ENCODE results near the gene SMYD3. TPM values are rescaled to one million over a fixed set of nuclear protein-coding genes. Genes with fewer than 3 reads are reported as not detected.

Gene SMYD3
- total and polyA plus RNA-seq, 10 of the 15 experiments (the other 5 are each of a cell fraction or from before 2014, with no cell fraction given) = 18.3 to 54.0 (median 24.8) TPM

DNA sequence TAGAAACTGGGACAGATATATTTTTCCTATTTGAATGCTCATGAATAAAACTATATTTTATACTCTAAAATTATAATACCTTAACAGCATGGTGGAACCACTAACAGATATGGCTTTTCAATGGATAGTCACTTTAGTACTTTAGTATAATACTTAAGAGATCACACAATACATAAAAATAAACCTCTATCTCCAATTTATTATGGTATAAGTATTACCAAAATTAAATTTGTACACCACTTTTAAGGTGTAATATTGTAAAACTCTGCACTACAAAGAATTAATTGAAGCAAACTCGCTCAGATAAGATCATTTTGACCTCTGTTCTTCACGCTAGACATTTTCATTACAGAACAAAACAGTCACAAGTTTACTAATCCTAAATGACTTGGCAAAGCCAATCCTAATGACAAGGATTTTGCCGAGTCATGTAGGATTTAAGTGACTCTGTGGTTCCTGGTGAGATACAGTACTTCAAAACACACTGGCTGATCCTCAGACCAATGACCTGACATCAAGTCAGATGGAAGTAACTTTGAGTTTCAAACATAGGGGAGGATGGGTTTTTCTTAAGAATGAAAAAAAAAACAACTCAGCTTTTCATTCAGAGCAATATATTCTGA lies 200.6 kb downstream of the SMYD3 start:
- Histone ChIP-seq H3K9ac (ENCODE audit: control insufficient read depth, insufficient read depth, low read length) (no peak overlapping the region), H4K20me1 (ENCODE audit: control insufficient read depth, insufficient read depth) (no peaks in the 10 kb centered on the region), H3K27ac (ENCODE audit: control insufficient read depth, insufficient read depth) (no peak overlapping the region), H3K9me3 (replicated peaks; ENCODE audit: control insufficient read depth, insufficient read depth, low read length) (no peaks in the 10 kb centered on the region), H3K36me3 (ENCODE audit: control insufficient read depth in 2 of 2, insufficient read depth in 2 of 2, low read length in 1 of 2) (no peaks in the 10 kb centered on the region), H3K79me2 (ENCODE audit: control insufficient read depth, insufficient read depth, low read length) (no peaks in the 10 kb centered on the region), H3K4me1 (ENCODE audit: control insufficient read depth, insufficient read depth, low read length) (no peaks in the 10 kb centered on the region), H3K4me2 (ENCODE audit: control insufficient read depth, insufficient read depth) (no peak overlapping the region), H2AFZ (ENCODE audit: control insufficient read depth, low read depth, low read length) (no peak overlapping the region), H3K27me3 (replicated peaks in 1 of 2; ENCODE audit: control insufficient read depth in 2 of 2, insufficient read depth in 2 of 2, low read length in 1 of 2) (no peaks in the 10 kb centered on the region), H3K4me3 (no peak overlapping the region)
- intact Hi-C loops (cut with micrococcal nuclease; ENCODE audit: unreplicated experiment) (no loop called here), in situ Hi-C loops (cut with MboI) (no loop called here)
- TF ChIP-seq GABPA (IDR thresholded peaks at IDR 0.05; ENCODE audit: low read depth) = no peak
- TF ChIP-seq, protein P1, sequence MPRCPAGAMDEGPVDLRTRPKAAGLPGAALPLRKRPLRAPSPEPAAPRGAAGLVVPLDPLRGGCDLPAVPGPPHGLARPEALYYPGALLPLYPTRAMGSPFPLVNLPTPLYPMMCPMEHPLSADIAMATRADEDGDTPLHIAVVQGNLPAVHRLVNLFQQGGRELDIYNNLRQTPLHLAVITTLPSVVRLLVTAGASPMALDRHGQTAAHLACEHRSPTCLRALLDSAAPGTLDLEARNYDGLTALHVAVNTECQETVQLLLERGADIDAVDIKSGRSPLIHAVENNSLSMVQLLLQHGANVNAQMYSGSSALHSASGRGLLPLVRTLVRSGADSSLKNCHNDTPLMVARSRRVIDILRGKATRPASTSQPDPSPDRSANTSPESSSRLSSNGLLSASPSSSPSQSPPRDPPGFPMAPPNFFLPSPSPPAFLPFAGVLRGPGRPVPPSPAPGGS (IDR thresholded peaks at IDR 0.05; ENCODE audit: borderline replicate concordance, insufficient read depth, low read depth, low read length, poor library complexity, severe bottlenecking) = no peak
- TF ChIP-seq HCFC1 (IDR thresholded peaks at IDR 0.05; ENCODE audit: low read length) = no peak
- no peak for TF ChIP-seq SREBF1 (IDR thresholded peaks at IDR 0.05; ENCODE audit: low read length)
- TF ChIP-seq PAX5 (IDR thresholded peaks at IDR 0.05; ENCODE audit: borderline replicate concordance, low read depth, low read length) = no peak
- no peak for TF ChIP-seq RB1 (IDR thresholded peaks at IDR 0.05; ENCODE audit: borderline replicate concordance)
- TF ChIP-seq NFIC (IDR thresholded peaks at IDR 0.05; ENCODE audit: low read depth, low read length) = no peak
- TF ChIP-seq ETV6 (conservative IDR thresholded peaks at IDR 0.05 in 1 of 2, IDR thresholded peaks at IDR 0.05 in 1 of 2; ENCODE audit: borderline replicate concordance in 1 of 2, low read depth in 1 of 2) = no peak
- TF ChIP-seq STAT3 (IDR thresholded peaks at IDR 0.05; ENCODE audit: low read depth, low read length) = no peak
- TF ChIP-seq POU2F2 (IDR thresholded peaks at IDR 0.05; ENCODE audit: borderline replicate concordance, low read depth, low read length) = no peak
- TF ChIP-seq MEF2A (IDR thresholded peaks at IDR 0.05; ENCODE audit: insufficient read depth, low read depth, low read length) = no peak
- TF ChIP-seq ASH2L (IDR thresholded peaks at IDR 0.05; ENCODE audit: borderline replicate concordance, low read depth) = no peak
- no peak for TF ChIP-seq CEBPB (IDR thresholded peaks at IDR 0.05; ENCODE audit: borderline replicate concordance in 1 of 2, low read depth in 2 of 2, low read length in 2 of 2)
- no peak for TF ChIP-seq FOXM1 (IDR thresholded peaks at IDR 0.05; ENCODE audit: low read depth, low read length)
- FAIRE-seq (no peak), ATAC-seq (no peak), DNase-seq (ENCODE audit: low read depth, low spot score) (no peak)
- ChIA-PET CTCF (interaction anchor here (0.6 to 1.4 kb wide), 2 partner anchors 9 to 172 kb away, joined by 3 read pairs; no protein-coding TSS in a partner anchor), SMC1A (ENCODE audit: uncharacterized antibody, unreplicated experiment) (interaction anchor here (0.7 to 1.5 kb wide), 3 partner anchors 15 to 53 kb away, joined by 3 to 4 read pairs (median 3); no protein-coding TSS in a partner anchor), RAD21 (ENCODE audit: unreplicated experiment) (no interaction called here), POLR2A (no interaction called here)
- no TSS peak for BruUV-seq (replicated peaks)
- WGBS (ENCODE audit: insufficient coverage, insufficient replicate concordance, low lambda C conversion rate, missing lambda C conversion rate) = 47% methylated on average over 3 of the region's 3 CpGs
